GM12891 (cell line): Measurements from ENCODE around the gene DNMBP.
"Not testable (repeated sequence)": the region's sequence is repeated elsewhere in the genome, so short reads cannot be mapped to it uniquely, and the experiment has no call there.

Source experiments
- DNase-seq: peaks from one replicate; pipeline ENCODE4 v3.0.0; 2011; ENCODE audit warnings: low spot score; ENCODE audit not compliant: insufficient read length
- FAIRE-seq: peaks from 2 replicates; lab custom pipeline; 2011; peaks lifted over from hg19 to GRCh38; lab: Jason Lieb, UNC
- PAX5 ChIP-seq: IDR thresholded peaks from 2 replicates; pipeline ENCODE4 v1.6.1; 2011; ENCODE audit warnings: low read length, moderate library complexity, mild to moderate bottlenecking; ENCODE audit not compliant: insufficient read depth, severe bottlenecking
- POLR2A ChIP-seq: IDR thresholded peaks from 2 replicates; pipeline ENCODE4 v1.6.1; 2011; ENCODE audit warnings: low read depth, low read length, control low read depth
- POLR2AphosphoS5 ChIP-seq: IDR thresholded peaks from 2 replicates; pipeline ENCODE4 v1.6.1; 2011; ENCODE audit warnings: low read depth, low read length, control low read depth
- POU2F2 ChIP-seq: IDR thresholded peaks from 2 replicates; pipeline ENCODE4 v1.6.1; 2011; ENCODE audit warnings: low read depth, mild to moderate bottlenecking, control low read depth, low read length, moderate library complexity
- SPI1 ChIP-seq: IDR thresholded peaks from 2 replicates; pipeline ENCODE4 v1.6.1; 2011; ENCODE audit warnings: low read depth, low read length, control low read depth
- TAF1 ChIP-seq: IDR thresholded peaks from 2 replicates; pipeline ENCODE4 v1.6.1; 2011; ENCODE audit warnings: low read depth, low read length, control low read depth

DNMBP gene

DNA sequence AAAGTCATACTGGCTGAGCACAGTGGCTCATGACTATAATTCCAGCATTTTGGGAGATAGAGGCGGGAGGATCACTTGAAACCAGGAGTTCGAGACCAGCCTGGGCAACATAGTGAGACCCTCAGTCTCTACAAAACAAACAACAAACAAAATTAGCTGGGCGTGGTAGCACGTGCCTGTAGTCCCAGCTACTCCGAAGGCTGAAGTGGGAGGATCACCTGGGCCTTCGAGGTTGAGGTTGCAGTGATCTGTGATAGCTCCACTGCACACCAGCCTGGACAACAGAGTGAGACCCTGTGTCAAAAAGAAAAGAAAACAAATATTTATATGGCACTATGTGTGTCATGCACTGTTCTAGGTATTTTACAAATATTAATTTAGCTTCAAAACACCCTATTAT lies 94.3 kb downstream of the DNMBP start:
- no peak for TF ChIP-seq TAF1
- no peak for TF ChIP-seq POLR2AphosphoS5
- TF ChIP-seq PAX5 = no peak
- TF ChIP-seq POLR2A = no peak
- no peak for TF ChIP-seq POU2F2
- TF ChIP-seq SPI1 = no peak
- no peak for DNase-seq
- FAIRE-seq = no peak

DNA sequence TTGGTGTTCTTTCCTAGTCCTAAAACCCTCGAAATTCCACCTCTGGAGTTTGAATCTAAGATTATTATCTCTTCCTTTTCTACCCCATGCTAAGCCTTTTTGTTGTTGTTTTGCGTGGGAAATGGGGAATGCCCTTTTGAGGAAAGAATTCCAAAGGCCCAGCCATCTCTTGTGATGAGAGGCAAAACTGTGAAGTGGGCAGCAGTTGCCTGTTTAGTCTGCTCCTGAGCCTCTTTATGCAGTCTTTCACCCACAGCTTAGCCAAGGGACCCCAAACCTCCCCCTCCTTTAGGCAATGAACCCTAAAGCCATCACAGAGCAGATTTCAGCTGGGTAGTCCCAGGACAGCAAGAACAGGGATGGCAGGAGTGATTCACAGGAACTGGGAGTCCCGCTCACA lies 95.5 kb downstream of the DNMBP start:
- FAIRE-seq (no peak), DNase-seq (no peak)
- TF ChIP-seq SPI1 (no peak), POLR2A (no peak), POLR2AphosphoS5 (no peak), TAF1 (no peak), POU2F2 (no peak), PAX5 (no peak)

DNA sequence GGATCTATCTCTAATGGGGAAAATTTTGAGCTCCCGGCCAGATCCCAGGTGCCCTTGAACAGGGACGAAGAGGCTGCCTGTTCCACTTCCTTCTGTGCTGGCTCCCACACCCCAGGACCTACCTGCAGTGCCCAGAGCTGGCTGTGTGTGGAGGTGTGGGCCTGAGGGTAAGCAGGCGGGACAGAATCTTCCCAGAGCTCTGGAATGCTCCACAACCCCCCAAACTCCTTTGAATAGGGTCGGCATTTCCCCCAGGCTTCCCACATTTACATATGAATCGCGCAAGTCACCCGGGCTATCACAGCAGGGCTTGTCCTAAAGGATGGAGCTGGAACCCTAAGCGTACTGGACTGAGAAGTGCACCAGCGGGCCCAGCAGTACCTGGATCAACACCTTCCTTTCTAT lies 95.9 kb downstream of the DNMBP start:
- DNase-seq (no peak), FAIRE-seq (no peak)
- TF ChIP-seq SPI1 (no peak), POLR2A (no peak), POU2F2 (no peak), POLR2AphosphoS5 (no peak), PAX5 (no peak), TAF1 (no peak)

DNA sequence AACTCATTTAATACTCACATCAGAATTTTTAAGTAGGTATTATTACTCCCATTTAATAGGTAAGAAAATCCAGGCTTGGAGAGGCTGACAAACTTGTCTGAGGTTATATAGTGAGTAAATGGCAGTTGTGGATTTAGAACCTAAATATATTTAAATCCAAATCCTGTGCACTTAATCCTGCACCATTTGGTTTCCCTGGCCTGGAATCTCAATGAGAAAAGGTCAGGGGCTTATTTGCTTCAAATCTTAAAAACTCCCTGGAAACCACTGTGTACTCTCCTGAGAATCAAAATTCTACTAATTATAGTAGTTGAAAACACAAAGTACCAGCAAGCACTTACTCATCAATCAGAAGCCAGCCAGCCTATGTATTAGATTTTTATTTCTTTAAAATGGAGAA lies 97.7 kb downstream of the DNMBP start:
- FAIRE-seq = no peak
- DNase-seq = no peak
- TF ChIP-seq POU2F2 (no peak), PAX5 (no peak), SPI1 (no peak), POLR2A (no peak), TAF1 (no peak), POLR2AphosphoS5 (no peak)

DNA sequence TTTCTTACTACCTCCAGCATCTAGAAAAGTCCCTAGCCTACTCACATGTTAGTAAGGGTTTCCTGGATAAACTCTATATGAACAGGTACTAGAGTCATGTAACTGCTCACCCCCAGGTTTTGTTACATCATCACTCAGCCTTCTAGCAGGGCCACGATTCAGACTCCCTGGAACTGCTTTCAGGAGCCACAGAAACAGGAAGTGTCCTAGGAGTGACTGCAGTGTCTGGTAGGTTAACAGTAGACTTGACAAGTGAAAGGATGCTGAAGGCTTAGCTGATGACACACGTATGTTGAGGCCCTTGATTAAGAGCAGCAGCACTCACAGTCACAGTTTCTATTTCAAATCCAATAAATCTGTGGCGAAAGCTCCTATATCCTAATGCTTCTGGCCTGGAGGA lies 101.2 kb downstream of the DNMBP start:
- FAIRE-seq (peak; percentile 13), DNase-seq (no peak)
- TF ChIP-seq SPI1 = peak; percentile 70
- no peak for TF ChIP-seq TAF1

DNA sequence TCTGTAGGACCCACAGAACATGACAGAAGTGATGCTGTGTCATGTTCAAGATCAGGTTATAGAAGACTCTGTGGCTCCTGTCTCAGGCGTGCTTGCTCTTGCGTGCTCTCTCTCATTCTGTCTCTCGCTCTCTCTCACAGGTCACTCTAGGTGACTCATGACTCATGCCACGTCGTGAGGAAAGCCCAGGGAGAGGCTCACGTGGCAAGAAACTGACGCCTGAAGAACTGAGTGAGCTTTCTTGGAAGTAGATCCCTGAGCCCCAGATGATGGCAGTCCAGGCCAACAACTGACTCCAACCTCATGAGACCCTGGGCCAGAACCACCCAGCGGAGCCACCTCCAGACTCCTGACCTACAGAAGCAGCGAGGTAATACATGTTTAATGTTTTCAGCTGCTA lies 103.3 kb downstream of the DNMBP start:
- no peak for FAIRE-seq
- no peak for TF ChIP-seq POLR2AphosphoS5
- no peak for TF ChIP-seq PAX5
- TF ChIP-seq POLR2A = no peak
- TF ChIP-seq POU2F2 = no peak
- DNase-seq = no peak

DNA sequence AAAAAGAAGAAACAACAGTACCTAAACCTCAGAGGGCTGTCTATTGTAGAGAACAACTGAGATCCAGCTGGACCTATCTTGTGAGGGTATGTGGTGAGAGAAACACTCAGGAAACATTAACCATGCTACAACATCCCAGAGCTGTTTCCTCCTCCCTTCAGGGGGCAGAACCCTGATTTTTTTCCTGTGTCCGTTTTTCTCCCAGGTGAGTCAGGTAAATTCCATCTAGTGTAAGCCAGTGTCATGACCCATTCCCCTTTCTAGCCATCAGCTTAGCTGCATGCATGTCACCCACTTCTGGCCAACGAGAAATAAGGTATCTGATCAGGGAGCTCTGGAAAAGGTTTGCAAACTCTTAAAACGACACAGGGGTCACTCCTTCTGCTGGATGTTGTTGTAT lies 103.8 kb downstream of the DNMBP start:
- FAIRE-seq (no peak), DNase-seq (no peak)
- TF ChIP-seq POLR2AphosphoS5 = no peak
- TF ChIP-seq TAF1 = no peak
- TF ChIP-seq SPI1 = no peak
- TF ChIP-seq PAX5 = no peak
- TF ChIP-seq POLR2A = no peak
- no peak for TF ChIP-seq POU2F2

DNA sequence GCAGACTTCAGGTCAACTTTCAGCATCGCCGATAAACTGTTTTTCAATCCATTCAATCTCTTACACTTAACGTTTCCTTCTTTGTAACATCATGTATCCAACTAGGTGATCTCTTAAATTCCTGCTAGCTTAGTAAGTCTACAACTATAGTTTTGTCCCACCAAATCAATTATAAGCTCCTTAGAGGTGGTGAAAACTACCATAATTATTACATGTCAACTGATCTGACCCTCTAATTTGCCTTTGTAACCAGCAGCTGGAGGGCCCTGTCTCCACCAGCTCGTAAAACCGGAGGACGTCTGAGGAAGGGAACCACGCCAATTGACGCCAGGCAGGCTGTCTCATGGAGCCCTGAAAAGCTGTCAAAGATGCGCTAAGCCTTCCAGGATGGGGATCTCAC lies 113.9 kb downstream of the DNMBP start:
- no peak for FAIRE-seq
- DNase-seq = no peak
- TF ChIP-seq TAF1 (no peak), POLR2A (no peak), PAX5 (no peak), SPI1 (no peak), POLR2AphosphoS5 (no peak), POU2F2 (no peak)

DNA sequence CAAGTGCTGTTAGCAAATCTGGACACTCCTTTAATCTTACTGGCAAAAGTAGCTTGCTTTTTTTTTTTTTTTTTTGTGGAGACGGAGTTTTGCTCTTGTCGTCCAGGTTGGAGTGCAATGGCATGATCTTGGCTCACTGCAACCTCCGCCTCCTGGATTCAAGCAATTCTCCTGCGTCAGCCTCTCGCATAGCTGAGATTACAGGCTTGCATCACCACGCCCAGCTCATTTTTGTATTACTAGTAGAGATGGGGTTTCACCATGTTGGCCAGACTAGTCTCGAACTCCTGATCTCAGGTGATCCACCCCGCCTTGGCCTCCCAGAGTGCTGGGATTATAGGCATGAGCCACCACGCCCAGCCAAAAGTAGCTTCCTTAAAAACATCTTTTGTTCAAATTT lies 114.7 kb downstream of the DNMBP start:
- FAIRE-seq, DNase-seq: not testable (repeated sequence)

DNA sequence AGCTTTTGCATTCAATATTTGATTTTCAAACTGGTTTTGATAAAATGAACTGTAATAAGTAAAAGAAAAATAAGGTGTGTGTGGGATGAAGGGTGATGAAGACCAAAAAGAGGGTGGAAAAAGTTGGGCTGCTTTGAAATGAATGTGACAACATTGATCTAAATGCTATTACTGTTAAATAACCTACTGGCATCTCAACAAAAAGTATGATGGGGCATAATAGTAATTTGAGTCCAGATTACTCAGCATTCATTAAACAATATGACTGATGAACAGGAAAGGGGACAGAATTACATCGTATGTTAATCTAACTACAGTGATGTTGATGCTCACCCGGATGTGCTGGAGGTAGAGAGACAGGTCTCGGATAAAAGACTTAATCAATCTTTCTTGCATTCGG lies 115.1 kb downstream of the DNMBP start:
- no peak for DNase-seq
- peak; percentile 51 for FAIRE-seq
- no peak for TF ChIP-seq SPI1
- TF ChIP-seq POLR2A = no peak
- no peak for TF ChIP-seq TAF1
- no peak for TF ChIP-seq PAX5
- no peak for TF ChIP-seq POU2F2
- TF ChIP-seq POLR2AphosphoS5 = no peak

DNA sequence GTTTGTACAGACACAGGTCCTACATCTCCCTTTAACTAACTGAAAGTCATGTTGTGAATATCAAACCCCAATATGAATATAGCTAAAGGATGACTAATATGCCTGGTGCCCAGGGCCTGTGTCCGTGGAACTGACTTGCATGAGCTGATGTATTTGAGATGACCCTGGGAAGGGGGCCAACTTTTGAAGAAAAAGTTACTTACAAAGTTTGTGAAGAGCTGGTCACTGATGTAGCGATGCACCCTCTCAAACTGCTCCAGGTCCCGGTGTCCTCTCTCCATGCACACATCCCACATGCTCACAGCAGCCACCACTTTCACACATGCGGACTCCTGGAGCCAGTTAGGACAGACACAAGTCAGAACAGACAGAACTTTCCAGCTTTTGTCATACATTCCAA lies 121.1 kb downstream of the DNMBP start:
- TF ChIP-seq PAX5 (no peak), POU2F2 (no peak), POLR2A (no peak), TAF1 (no peak), POLR2AphosphoS5 (no peak), SPI1 (no peak)
- no peak for FAIRE-seq
- DNase-seq = no peak
